GM12878 (cell line): ENCODE measurements around the gene BTBD19. TPM values are rescaled to one million over a fixed set of nuclear protein-coding genes. Genes with fewer than 3 reads are reported as not detected.

Experiments
- ATAC-seq: fragments of 200-7000 bp; cut with Tn5 transposase; 3 replicates; pipeline ENCODE4 v1.9.1; 2020; ENCODE audit warnings: mild to moderate bottlenecking, moderate library complexity
- BruUV-seq: library from RNA; stranded (reverse); fragments of 400-500 nt; replicated peaks from 2 replicates; lab custom pipeline; 2021; lab: Mats Ljungman, UMichigan
- CTCF ChIA-PET: fragments of 300-600 bp; sonication (Branson Sonifier 250); formaldehyde crosslinking; extraction: SDS; loops from one replicate; lab custom pipeline; 2021; ENCODE audit warnings: inconsistent platforms; lab: Yijun Ruan, JAX
- POLR2A ChIA-PET: fragments of 350-600 bp; formaldehyde crosslinking; extraction: SDS; loops from one replicate; lab custom pipeline; 2021; ENCODE audit warnings: inconsistent platforms; lab: Charles Lee
- RAD21 ChIA-PET: fragments of 300-600 bp; sonication (Branson Sonifier 250); formaldehyde crosslinking; loops from one replicate; lab custom pipeline; 2023; ENCODE audit warnings: antibody characterized with exemption; ENCODE audit not compliant: unreplicated experiment; lab: Charles Lee
- SMC1A ChIA-PET: fragments of 300-600 bp; sonication (Branson Sonifier 250); formaldehyde crosslinking; loops from one replicate; lab custom pipeline; 2023; ENCODE audit not compliant: unreplicated experiment, uncharacterized antibody; lab: Charles Lee
- DNase-seq: peaks from one replicate; pipeline ENCODE4 v3.0.0-alpha.2; 2011; ENCODE audit warnings: low read depth, low spot score
- FAIRE-seq: peaks from 3 replicates; lab custom pipeline; 2011; peaks lifted over from hg19 to GRCh38; lab: Jason Lieb, UNC
- H2AFZ ChIP-seq: 2 replicates; pipeline ENCODE4 v1.6.0; 2011; ENCODE audit warnings: low read depth, low read length, control low read depth; ENCODE audit not compliant: control insufficient read depth
- H3K27ac ChIP-seq: 2 replicates; pipeline ENCODE4 v1.5.1; 2011; ENCODE audit warnings: control low read depth; ENCODE audit not compliant: control insufficient read depth, insufficient read depth
- H3K27me3 ChIP-seq, 2 experiments: replicated peaks in 1 of 2; 2 replicates each; pipeline versions ENCODE4 v1.6.0 to v1.6.1; 2011; ENCODE audit warnings: low read length in 1 of 2; ENCODE audit not compliant: control insufficient read depth in 2 of 2, insufficient read depth in 2 of 2
- H3K36me3 ChIP-seq, 2 experiments: 2 replicates each; pipeline ENCODE4 v1.5.1; 2011; ENCODE audit warnings: low read length in 1 of 2; ENCODE audit not compliant: control insufficient read depth in 2 of 2, insufficient read depth in 2 of 2
- H3K4me1 ChIP-seq: 2 replicates; pipeline ENCODE4 v1.6.1; 2011; ENCODE audit warnings: mild to moderate bottlenecking, low read length, moderate library complexity, mixed read lengths; ENCODE audit not compliant: control insufficient read depth, insufficient read depth
- H3K4me2 ChIP-seq: 2 replicates; pipeline ENCODE4 v1.6.0; 2011; ENCODE audit warnings: control low read depth; ENCODE audit not compliant: control insufficient read depth, insufficient read depth
- H3K4me3 ChIP-seq: fragments of 200-600 bp; sonication (generic); 2 replicates; pipeline ENCODE4 v1.5.1; 2016
- H3K79me2 ChIP-seq: 2 replicates; pipeline ENCODE4 v1.6.0; 2011; ENCODE audit warnings: low read length; ENCODE audit not compliant: control insufficient read depth, insufficient read depth
- H3K9ac ChIP-seq: 2 replicates; pipeline ENCODE4 v1.8.0; 2011; ENCODE audit warnings: low read length, control low read depth, mixed read lengths; ENCODE audit not compliant: control insufficient read depth, insufficient read depth
- H3K9me3 ChIP-seq: replicated peaks from 3 replicates; pipeline ENCODE4 v1.5.1; 2011; ENCODE audit warnings: mild to moderate bottlenecking, low read length; ENCODE audit not compliant: control insufficient read depth, insufficient read depth
- H4K20me1 ChIP-seq: 2 replicates; pipeline ENCODE4 v1.6.0; 2011; ENCODE audit not compliant: control insufficient read depth, insufficient read depth
- BMI1 ChIP-seq: fragments of 450-650 bp; IDR thresholded peaks from 2 replicates; pipeline ENCODE4 v1.6.1; 2016; ENCODE audit warnings: mild to moderate bottlenecking, moderate library complexity, borderline replicate concordance
- CBX3 ChIP-seq: fragments of 200-600 bp; sonication (generic); IDR thresholded peaks from 2 replicates; pipeline ENCODE4 v1.6.1; 2016; ENCODE audit warnings: low read depth, borderline replicate concordance
- ESRRA ChIP-seq: IDR thresholded peaks from 2 replicates; pipeline ENCODE4 v1.6.1; 2012; ENCODE audit warnings: mild to moderate bottlenecking, low read length, improper control_type of control experiment
- LARP7 ChIP-seq: fragments of 450-650 bp; IDR thresholded peaks from 2 replicates; pipeline ENCODE4 v1.6.1; 2017; ENCODE audit warnings: mild to moderate bottlenecking
- MTA3 ChIP-seq: IDR thresholded peaks from 2 replicates; pipeline ENCODE4 v1.6.1; 2012; ENCODE audit warnings: low read length, inconsistent platforms, borderline replicate concordance
- NBN ChIP-seq: fragments of 450-650 bp; IDR thresholded peaks from 2 replicates; pipeline ENCODE4 v1.6.1; 2016
- RELA ChIP-seq: fragments of 450-650 bp; IDR thresholded peaks from 2 replicates; pipeline ENCODE4 v1.8.0; 2014; ENCODE audit warnings: borderline replicate concordance; ENCODE audit not compliant: partially characterized antibody
- RELB ChIP-seq: fragments of 450-650 bp; IDR thresholded peaks from 2 replicates; pipeline ENCODE4 v1.6.1; 2017; ENCODE audit warnings: low read depth, mild to moderate bottlenecking, moderate library complexity
- ZBTB4 ChIP-seq: fragments of 450-650 bp; formaldehyde crosslinking; IDR thresholded peaks from 2 replicates; pipeline ENCODE4 v1.4.0; 2022; ENCODE audit warnings: mild to moderate bottlenecking, moderate library complexity
- ZZZ3 ChIP-seq: IDR thresholded peaks from 2 replicates; pipeline ENCODE4 v1.6.1; 2011; ENCODE audit warnings: low read depth; ENCODE audit not compliant: control insufficient read depth, insufficient read length
- WGBS: methylation state at CpG from one replicate; pipeline ENCODE4 v1.1.6; 2016; ENCODE audit warnings: low lambda C conversion rate; ENCODE audit not compliant: insufficient replicate concordance, insufficient coverage; ENCODE audit errors: missing lambda C conversion rate; 5-methylcytosine and 5-hydroxymethylcytosine counted together
- in situ Hi-C: fragments of 300-500 bp; cut with MboI; formaldehyde crosslinking; loops from 9 replicates; pipeline ENCODE4 v1.14.3; 2018; ENCODE audit warnings: mixed read lengths
- intact Hi-C: fragments of 100-400 bp; cut with micrococcal nuclease; formaldehyde crosslinking; loops from one replicate; pipeline ENCODE4 v1.14.2; 2022; ENCODE audit not compliant: unreplicated experiment
- polyA plus RNA-seq, 11 experiments: library from polyadenylated mRNA; depleted of rRNA in 4 of 11; unstranded in 6 of 11; stranded (reverse) in 5 of 11; fragments of >200 nt; fragmentation: Nextera tagmentation in 4 of 11; fragmentation: Illumina TruSeq in 1 of 11; extraction: Ambion mirVana in 4 of 11; extraction: Trizol in 1 of 11; gene quantifications; 1 replicate in 1 of 11; 2 replicates in 10 of 11; pipeline versions ENCODE4 v1.2.1 to v1.2.3, GENCODE V29; 2011 to 2016; ENCODE audit warnings: inconsistent platforms in 2 of 11, missing spikeins in 2 of 11, low read depth in 1 of 11
- total RNA-seq, 4 experiments: library from RNA; depleted of rRNA in 3 of 4; stranded (reverse); fragments of >200 nt in 3 of 4; fragmentation: Illumina TruSeq in 1 of 4; extraction: Trizol in 1 of 4; gene quantifications; 2 replicates each; pipeline versions ENCODE4 v1.2.1 to v1.2.3, GENCODE V29; 2013 to 2021
- TF ChIP-seq, protein P1 (sequence below): fragments of 450-650 bp; formaldehyde crosslinking; IDR thresholded peaks from 2 replicates; pipeline ENCODE4 v1.5.0; 2022; ENCODE audit warnings: mild to moderate bottlenecking, missing genetic modification characterization
- TF ChIP-seq, protein P2 (sequence below): fragments of 450-650 bp; IDR thresholded peaks from 2 replicates; pipeline ENCODE4 v1.6.1; 2017; ENCODE audit warnings: mild to moderate bottlenecking, moderate library complexity

BTBD19 gene
- total and polyA plus RNA-seq, 10 of the 15 experiments (the other 5 are each of a cell fraction or from before 2014, with no cell fraction given): 0.13 to 2.7 (median 0.42) TPM

DNA sequence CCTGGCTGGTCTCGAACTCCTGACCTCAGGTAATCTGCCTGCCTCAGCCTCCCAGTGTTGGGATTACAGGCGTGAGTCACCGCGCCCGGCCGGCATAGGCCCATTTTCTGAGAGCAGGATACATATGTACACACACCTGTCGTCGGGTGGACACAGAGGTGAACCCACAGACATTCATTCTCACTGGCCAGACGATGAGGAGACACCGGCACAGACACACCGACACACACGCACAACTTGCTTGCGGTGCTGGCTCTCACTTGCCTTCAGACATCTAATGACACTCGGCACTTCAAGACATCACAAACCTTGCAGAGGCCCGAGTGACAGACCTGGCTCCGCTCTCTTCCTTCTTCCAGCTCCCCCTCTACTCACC lies 34.2 kb downstream of the BTBD19 start:
- H3K27ac ChIP-seq: no peak overlapping the region
- H3K4me2 ChIP-seq: peak overlapping the region; percentile 77
- CTCF ChIA-PET: no interaction called here
- no peaks in the 10 kb centered on the region for H3K79me2 ChIP-seq
- H3K4me1 ChIP-seq: no peaks in the 10 kb centered on the region
- intact Hi-C loops (no loop called here), in situ Hi-C loops (no loop called here)
- no peaks in the 10 kb centered on the region for H4K20me1 ChIP-seq
- no peaks in the 10 kb centered on the region for H3K27me3 ChIP-seq
- DNase-seq: no peak
- 74% methylated on average over 16 of the region's 16 CpGs for WGBS
- H2AFZ ChIP-seq: peak overlapping the region; percentile 60
- RAD21 ChIA-PET: interaction anchor here (1.3 kb wide), 1 partner anchor 42 kb away, joined by 6 read pairs; the partner anchor contains the start of gene PLK3
- POLR2A ChIA-PET: no interaction called here
- SMC1A ChIA-PET: interaction anchor here (0.6 kb wide), 1 partner anchor 144 kb away, joined by 3 read pairs; the partner anchor contains the start of gene EIF2B3
- no TSS peak for BruUV-seq
- FAIRE-seq: no peak
- ATAC-seq: peak; percentile 35
- peak overlapping the region; percentile 47; the same call in 1 of the 2 replicates for H3K4me3 ChIP-seq
- no peak overlapping the region; the same call in 1 of the 2 replicates for H3K9ac ChIP-seq
- H3K9me3 ChIP-seq: no peaks in the 10 kb centered on the region
- H3K36me3 ChIP-seq: no peaks in the 10 kb centered on the region
- TF ChIP-seq MTA3: no peak
- no peak for TF ChIP-seq ESRRA
- no peak for TF ChIP-seq LARP7
- TF ChIP-seq, protein P1, sequence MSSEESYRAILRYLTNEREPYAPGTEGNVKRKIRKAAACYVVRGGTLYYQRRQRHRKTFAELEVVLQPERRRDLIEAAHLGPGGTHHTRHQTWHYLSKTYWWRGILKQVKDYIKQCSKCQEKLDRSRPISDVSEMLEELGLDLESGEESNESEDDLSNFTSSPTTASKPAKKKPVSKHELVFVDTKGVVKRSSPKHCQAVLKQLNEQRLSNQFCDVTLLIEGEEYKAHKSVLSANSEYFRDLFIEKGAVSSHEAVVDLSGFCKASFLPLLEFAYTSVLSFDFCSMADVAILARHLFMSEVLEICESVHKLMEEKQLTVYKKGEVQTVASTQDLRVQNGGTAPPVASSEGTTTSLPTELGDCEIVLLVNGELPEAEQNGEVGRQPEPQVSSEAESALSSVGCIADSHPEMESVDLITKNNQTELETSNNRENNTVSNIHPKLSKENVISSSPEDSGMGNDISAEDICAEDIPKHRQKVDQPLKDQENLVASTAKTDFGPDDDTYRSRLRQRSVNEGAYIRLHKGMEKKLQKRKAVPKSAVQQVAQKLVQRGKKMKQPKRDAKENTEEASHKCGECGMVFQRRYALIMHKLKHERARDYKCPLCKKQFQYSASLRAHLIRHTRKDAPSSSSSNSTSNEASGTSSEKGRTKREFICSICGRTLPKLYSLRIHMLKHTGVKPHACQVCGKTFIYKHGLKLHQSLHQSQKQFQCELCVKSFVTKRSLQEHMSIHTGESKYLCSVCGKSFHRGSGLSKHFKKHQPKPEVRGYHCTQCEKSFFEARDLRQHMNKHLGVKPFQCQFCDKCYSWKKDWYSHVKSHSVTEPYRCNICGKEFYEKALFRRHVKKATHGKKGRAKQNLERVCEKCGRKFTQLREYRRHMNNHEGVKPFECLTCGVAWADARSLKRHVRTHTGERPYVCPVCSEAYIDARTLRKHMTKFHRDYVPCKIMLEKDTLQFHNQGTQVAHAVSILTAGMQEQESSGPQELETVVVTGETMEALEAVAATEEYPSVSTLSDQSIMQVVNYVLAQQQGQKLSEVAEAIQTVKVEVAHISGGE (CRISPR knock-in tag): no peak
- no peak for TF ChIP-seq RELB
- TF ChIP-seq BMI1: no peak
- no peak for TF ChIP-seq ZZZ3
- TF ChIP-seq, protein P2, sequence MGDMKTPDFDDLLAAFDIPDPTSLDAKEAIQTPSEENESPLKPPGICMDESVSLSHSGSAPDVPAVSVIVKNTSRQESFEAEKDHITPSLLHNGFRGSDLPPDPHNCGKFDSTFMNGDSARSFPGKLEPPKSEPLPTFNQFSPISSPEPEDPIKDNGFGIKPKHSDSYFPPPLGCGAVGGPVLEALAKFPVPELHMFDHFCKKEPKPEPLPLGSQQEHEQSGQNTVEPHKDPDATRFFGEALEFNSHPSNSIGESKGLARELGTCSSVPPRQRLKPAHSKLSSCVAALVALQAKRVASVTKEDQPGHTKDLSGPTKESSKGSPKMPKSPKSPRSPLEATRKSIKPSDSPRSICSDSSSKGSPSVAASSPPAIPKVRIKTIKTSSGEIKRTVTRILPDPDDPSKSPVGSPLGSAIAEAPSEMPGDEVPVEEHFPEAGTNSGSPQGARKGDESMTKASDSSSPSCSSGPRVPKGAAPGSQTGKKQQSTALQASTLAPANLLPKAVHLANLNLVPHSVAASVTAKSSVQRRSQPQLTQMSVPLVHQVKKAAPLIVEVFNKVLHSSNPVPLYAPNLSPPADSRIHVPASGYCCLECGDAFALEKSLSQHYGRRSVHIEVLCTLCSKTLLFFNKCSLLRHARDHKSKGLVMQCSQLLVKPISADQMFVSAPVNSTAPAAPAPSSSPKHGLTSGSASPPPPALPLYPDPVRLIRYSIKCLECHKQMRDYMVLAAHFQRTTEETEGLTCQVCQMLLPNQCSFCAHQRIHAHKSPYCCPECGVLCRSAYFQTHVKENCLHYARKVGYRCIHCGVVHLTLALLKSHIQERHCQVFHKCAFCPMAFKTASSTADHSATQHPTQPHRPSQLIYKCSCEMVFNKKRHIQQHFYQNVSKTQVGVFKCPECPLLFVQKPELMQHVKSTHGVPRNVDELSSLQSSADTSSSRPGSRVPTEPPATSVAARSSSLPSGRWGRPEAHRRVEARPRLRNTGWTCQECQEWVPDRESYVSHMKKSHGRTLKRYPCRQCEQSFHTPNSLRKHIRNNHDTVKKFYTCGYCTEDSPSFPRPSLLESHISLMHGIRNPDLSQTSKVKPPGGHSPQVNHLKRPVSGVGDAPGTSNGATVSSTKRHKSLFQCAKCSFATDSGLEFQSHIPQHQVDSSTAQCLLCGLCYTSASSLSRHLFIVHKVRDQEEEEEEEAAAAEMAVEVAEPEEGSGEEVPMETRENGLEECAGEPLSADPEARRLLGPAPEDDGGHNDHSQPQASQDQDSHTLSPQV: no peak
- TF ChIP-seq ZBTB4 (CRISPR knock-in tag): no peak
- TF ChIP-seq CBX3: no peak
- no peak for TF ChIP-seq NBN
- TF ChIP-seq RELA: no peak
